OCI-LY3 (cell line): ENCODE measurements around the gene LEMD2.

ENCODE experiments used
- H2AFZ ChIP-seq: fragments of 200-600, 300-600 bp; shearing (Covaris generic); 2 replicates; pipeline ENCODE4 v1.6.0; 2014; ENCODE audit warnings: antibody characterized with exemption, low read depth, low read length
- H3K27ac ChIP-seq: fragments of 200-600, 300-600 bp; sonication (generic); 2 replicates; pipeline ENCODE4 v1.5.1; 2014; ENCODE audit warnings: mild to moderate bottlenecking, low read length, moderate library complexity, mixed read lengths
- H3K27me3 ChIP-seq: fragments of 200-600, 300-600 bp; sonication (generic); 2 replicates; pipeline ENCODE4 v1.6.1; 2014; ENCODE audit warnings: low read depth, low read length, mixed read lengths
- H3K36me3 ChIP-seq: fragments of 200-600, 300-600 bp; sonication (generic); replicated peaks from 2 replicates; pipeline ENCODE3; 2014; ENCODE audit warnings: low read depth, low read length, mixed read lengths
- H3K4me1 ChIP-seq: fragments of 300-600, 200-600 bp; sonication (generic); 2 replicates; pipeline ENCODE4 v1.6.1; 2014; ENCODE audit warnings: low read length, mixed read lengths
- H3K4me2 ChIP-seq: fragments of 200-600, 300-600 bp; sonication (generic); 2 replicates; pipeline ENCODE4 v1.6.1; 2014; ENCODE audit warnings: low read length, mixed read lengths
- H3K4me3 ChIP-seq: fragments of 300-600, 200-600 bp; sonication (generic); 2 replicates; pipeline ENCODE4 v1.5.1; 2014; ENCODE audit warnings: antibody characterized with exemption, mild to moderate bottlenecking, low read length, moderate library complexity
- H3K79me2 ChIP-seq: fragments of 300-600, 200-600 bp; shearing (Covaris generic); 2 replicates; pipeline ENCODE4 v1.6.1; 2014; ENCODE audit warnings: mild to moderate bottlenecking, low read length, mixed read lengths
- H3K9ac ChIP-seq: fragments of 300-600, 200-600 bp; shearing (Covaris generic); 2 replicates; pipeline ENCODE4 v1.6.0; 2014; ENCODE audit warnings: mild to moderate bottlenecking, low read length, moderate library complexity
- H3K9me3 ChIP-seq: fragments of 200-600, 300-600 bp; shearing (Covaris generic); 2 replicates; pipeline ENCODE4 v1.6.1; 2014; ENCODE audit warnings: low read length, mixed read lengths; ENCODE audit not compliant: insufficient read depth
- H4K20me1 ChIP-seq: fragments of 200-600, 300-600 bp; sonication (generic); 2 replicates; pipeline ENCODE4 v1.6.1; 2016; ENCODE audit warnings: low read length, mixed read lengths; ENCODE audit not compliant: insufficient read depth
- EZH2phosphoT487 ChIP-seq: fragments of 200-600 bp; shearing (Covaris generic); IDR thresholded peaks from 2 replicates; pipeline ENCODE4 v1.6.1; 2018; ENCODE audit warnings: antibody characterized with exemption, mixed run types, low read depth
- TF ChIP-seq, protein P1 (sequence below): fragments of 200-600, 300-600 bp; sonication (generic); IDR thresholded peaks from 2 replicates; pipeline ENCODE4 v1.5.1; 2014; ENCODE audit warnings: antibody characterized with exemption, low read length, low read depth

Gene LEMD2

DNA sequence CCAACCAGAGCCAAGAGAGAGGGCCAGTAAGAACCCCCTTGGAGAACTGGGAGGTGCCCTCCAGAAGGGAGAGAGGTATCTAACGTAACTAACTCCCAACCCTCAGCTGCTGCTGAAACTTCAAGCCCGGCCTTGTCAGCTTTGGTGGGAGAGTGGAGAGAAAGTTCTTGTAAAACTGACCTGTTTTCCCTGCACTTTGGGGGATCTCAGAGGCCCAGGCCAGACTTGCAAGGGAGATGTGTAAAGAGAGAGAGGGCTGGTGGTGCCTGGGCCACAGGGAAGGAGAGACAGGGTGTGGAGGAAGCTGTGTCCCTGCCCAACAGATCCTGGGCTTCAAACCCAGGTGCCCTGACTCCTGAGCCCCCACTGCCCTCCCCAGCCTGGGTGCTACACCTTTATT lies 24.9 kb downstream of the LEMD2 start:
- Histone ChIP-seq H2AFZ (no peak overlapping the region), H3K36me3 (no peaks in the 10 kb centered on the region), H3K79me2 (no peaks in the 10 kb centered on the region), H3K4me3 (no peak overlapping the region), H3K4me1 (no peaks in the 10 kb centered on the region), H3K27me3 (no peaks in the 10 kb centered on the region), H3K9me3 (no peaks in the 10 kb centered on the region), H3K27ac (no peak overlapping the region), H4K20me1 (no peaks in the 10 kb centered on the region), H3K9ac (no peak overlapping the region), H3K4me2 (no peak overlapping the region)
- TF ChIP-seq EZH2phosphoT487: no peak
- TF ChIP-seq, protein P1, sequence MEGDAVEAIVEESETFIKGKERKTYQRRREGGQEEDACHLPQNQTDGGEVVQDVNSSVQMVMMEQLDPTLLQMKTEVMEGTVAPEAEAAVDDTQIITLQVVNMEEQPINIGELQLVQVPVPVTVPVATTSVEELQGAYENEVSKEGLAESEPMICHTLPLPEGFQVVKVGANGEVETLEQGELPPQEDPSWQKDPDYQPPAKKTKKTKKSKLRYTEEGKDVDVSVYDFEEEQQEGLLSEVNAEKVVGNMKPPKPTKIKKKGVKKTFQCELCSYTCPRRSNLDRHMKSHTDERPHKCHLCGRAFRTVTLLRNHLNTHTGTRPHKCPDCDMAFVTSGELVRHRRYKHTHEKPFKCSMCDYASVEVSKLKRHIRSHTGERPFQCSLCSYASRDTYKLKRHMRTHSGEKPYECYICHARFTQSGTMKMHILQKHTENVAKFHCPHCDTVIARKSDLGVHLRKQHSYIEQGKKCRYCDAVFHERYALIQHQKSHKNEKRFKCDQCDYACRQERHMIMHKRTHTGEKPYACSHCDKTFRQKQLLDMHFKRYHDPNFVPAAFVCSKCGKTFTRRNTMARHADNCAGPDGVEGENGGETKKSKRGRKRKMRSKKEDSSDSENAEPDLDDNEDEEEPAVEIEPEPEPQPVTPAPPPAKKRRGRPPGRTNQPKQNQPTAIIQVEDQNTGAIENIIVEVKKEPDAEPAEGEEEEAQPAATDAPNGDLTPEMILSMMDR: no peak

- Histone ChIP-seq H3K9ac (no peak overlapping the region), H2AFZ (no peak overlapping the region), H3K79me2 (no peaks in the 10 kb centered on the region), H3K4me3 (no peak overlapping the region), H3K4me2 (no peak overlapping the region), H3K9me3 (no peaks in the 10 kb centered on the region), H4K20me1 (no peaks in the 10 kb centered on the region), H3K27me3 (no peaks in the 10 kb centered on the region), H3K27ac (no peak overlapping the region), H3K36me3 (no peaks in the 10 kb centered on the region), H3K4me1 (no peaks in the 10 kb centered on the region)
- TF ChIP-seq, protein P1: no peak
- no peak for TF ChIP-seq EZH2phosphoT487
Measured at GRCh38 chr6:33763483-33763882, 25.4 kb downstream of the LEMD2 start.

- Histone ChIP-seq H4K20me1 (no peaks in the 10 kb centered on the region), H3K79me2 (no peaks in the 10 kb centered on the region), H3K4me3 (no peak overlapping the region), H3K9ac (no peak overlapping the region), H3K4me1 (no peaks in the 10 kb centered on the region), H3K27me3 (no peaks in the 10 kb centered on the region), H3K4me2 (no peak overlapping the region), H3K36me3 (no peaks in the 10 kb centered on the region), H3K27ac (no peak overlapping the region), H3K9me3 (no peaks in the 10 kb centered on the region), H2AFZ (no peak overlapping the region)
- TF ChIP-seq EZH2phosphoT487: no peak
- TF ChIP-seq, protein P1: no peak
Measured at GRCh38 chr6:33762713-33763112, 26.2 kb downstream of the LEMD2 start.

- Histone ChIP-seq H3K9ac (no peak overlapping the region), H3K27ac (no peak overlapping the region)
Measured at GRCh38 chr6:33761922-33762629, 26.9 kb downstream of the LEMD2 start.

More at GRCh38 chr6:33761922-33762629, 26.9 kb downstream of the LEMD2 start:
- Histone ChIP-seq H2AFZ (no peak overlapping the region), H3K79me2 (no peaks in the 10 kb centered on the region), H3K4me1 (no peaks in the 10 kb centered on the region), H3K27me3 (peaks cover 2% of the 10 kb centered on the region; the same call in 1 of the 2 replicates), H3K4me3 (no peak overlapping the region), H4K20me1 (no peaks in the 10 kb centered on the region), H3K4me2 (no peak overlapping the region), H3K36me3 (no peaks in the 10 kb centered on the region), H3K9me3 (no peaks in the 10 kb centered on the region)
- TF ChIP-seq, protein P1: peak; percentile 56
- no peak for TF ChIP-seq EZH2phosphoT487
